Pons (tissue), 1 donor: ENCODE results near the gene LAIR1.
"Not testable (repeated sequence)": the region's sequence is repeated elsewhere in the genome, so short reads cannot be mapped to it uniquely, and the experiment has no call there.

Source experiments
- DNase-seq: peaks from one replicate; pipeline ENCODE4 v3.0.0-alpha.2; 2016; ENCODE audit warnings: low spot score

LAIR1 gene

GRCh38 chr19:54376610-54377285, 12.0 kb upstream of the LAIR1 start:
- DNase-seq, result no peak

- DNase-seq, result not testable (repeated sequence)
These were observed 10.6 kb upstream of the LAIR1 start for GRCh38 chr19:54375181-54375938.

GRCh38 chr19:54373781-54374631, 9.3 kb upstream of the LAIR1 start:
- no peak for DNase-seq

- DNase-seq, result not testable (repeated sequence)
These were observed 6.7 kb upstream of the LAIR1 start for GRCh38 chr19:54371453-54371852.

- DNase-seq, result not testable (repeated sequence)
These were observed 5.7 kb upstream of the LAIR1 start for GRCh38 chr19:54370434-54370796.

GRCh38 chr19:54369688-54370433, 5.1 kb upstream of the LAIR1 start:
- not testable (repeated sequence) for DNase-seq

GRCh38 chr19:54369082-54369687, 4.5 kb upstream of the LAIR1 start:
- DNase-seq, result no peak

GRCh38 chr19:54366811-54367210, 2.1 kb upstream of the LAIR1 start:
- DNase-seq, result no peak

- not testable (repeated sequence) for DNase-seq
These were observed 1.1 kb upstream of the LAIR1 start for GRCh38 chr19:54365798-54366197.

GRCh38 chr19:54361680-54362422, 2.9 kb downstream of the LAIR1 start:
- DNase-seq, result not testable (repeated sequence)

- DNase-seq, result not testable (repeated sequence)
These were observed 5.4 kb downstream of the LAIR1 start for GRCh38 chr19:54359149-54359820.

GRCh38 chr19:54357381-54357780, 7.3 kb downstream of the LAIR1 start:
- no peak for DNase-seq

GRCh38 chr19:54356444-54357056, 8.2 kb downstream of the LAIR1 start:
- DNase-seq, result no peak

GRCh38 chr19:54355675-54356074, 9.1 kb downstream of the LAIR1 start:
- no peak for DNase-seq

- DNase-seq, result no peak
These were observed 10.0 kb downstream of the LAIR1 start for GRCh38 chr19:54354761-54355160.

- no peak for DNase-seq
These were observed 12.2 kb downstream of the LAIR1 start for GRCh38 chr19:54352546-54352945.

GRCh38 chr19:54352041-54352440, 12.7 kb downstream of the LAIR1 start:
- no peak for DNase-seq

GRCh38 chr19:54351474-54351873, 13.3 kb downstream of the LAIR1 start:
- no peak for DNase-seq

- DNase-seq, result peak; percentile 77
These were observed 18.8 kb downstream of the LAIR1 start for GRCh38 chr19:54345938-54346386.

GRCh38 chr19:54343868-54344267, 20.9 kb downstream of the LAIR1 start:
- DNase-seq, result no peak
